Subcutaneous adipose tissue (tissue), 4 donors: Measurements from ENCODE around the gene FBLN7. TPM values are rescaled to one million over a fixed set of nuclear protein-coding genes. Genes with fewer than 3 reads are reported as not detected.

ENCODE experiments used
- total RNA-seq, 4 donors: library from RNA; depleted of rRNA; stranded (reverse); fragments of >200 nt; gene quantifications; one replicate each; pipeline ENCODE4 v1.1.0, GENCODE V29; 2016
- TF ChIP-seq, protein P1 (sequence below): fragments of 450-650 bp; IDR thresholded peaks from one replicate; pipeline ENCODE4 v1.5.1; 2016; ENCODE audit warnings: low read depth, mild to moderate bottlenecking, control low read depth, antibody characterized with exemption, moderate library complexity

The FBLN7 gene
- total RNA-seq, 4 donors from 2014 or later = 1.3 to 13.0 (median 4.7) TPM

DNA sequence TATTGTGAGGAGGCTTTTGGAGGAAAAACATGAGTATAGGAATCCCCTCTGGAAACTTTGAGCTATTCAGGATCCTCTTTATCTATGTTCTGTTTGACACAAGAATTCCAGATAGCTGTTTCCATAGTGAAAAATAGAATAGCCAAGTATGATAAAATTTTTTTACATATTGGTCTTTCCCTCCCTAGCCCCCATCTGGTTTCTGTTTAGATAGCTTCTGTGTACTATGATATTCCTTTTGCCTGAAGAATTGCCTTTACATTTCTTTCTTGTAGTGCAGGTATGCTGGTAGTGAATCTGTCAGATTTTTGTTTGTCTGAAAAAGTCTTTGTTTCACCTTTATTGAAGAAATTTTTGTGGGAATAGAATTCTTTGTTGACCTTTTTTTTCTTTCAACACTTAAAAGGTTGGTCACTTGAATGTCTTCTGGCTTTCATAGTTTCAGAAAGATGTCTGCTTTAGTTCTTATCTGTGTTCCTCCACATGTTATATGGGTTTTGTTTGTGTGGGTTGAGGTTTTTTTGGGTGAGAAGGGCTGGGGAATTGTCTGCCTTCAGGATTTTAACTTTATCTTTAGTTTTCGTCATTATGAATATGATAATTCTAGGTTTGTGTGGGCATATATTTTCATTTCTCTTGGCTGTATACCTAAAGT lies 29.9 kb upstream of the FBLN7 start:
- TF ChIP-seq, protein P1, sequence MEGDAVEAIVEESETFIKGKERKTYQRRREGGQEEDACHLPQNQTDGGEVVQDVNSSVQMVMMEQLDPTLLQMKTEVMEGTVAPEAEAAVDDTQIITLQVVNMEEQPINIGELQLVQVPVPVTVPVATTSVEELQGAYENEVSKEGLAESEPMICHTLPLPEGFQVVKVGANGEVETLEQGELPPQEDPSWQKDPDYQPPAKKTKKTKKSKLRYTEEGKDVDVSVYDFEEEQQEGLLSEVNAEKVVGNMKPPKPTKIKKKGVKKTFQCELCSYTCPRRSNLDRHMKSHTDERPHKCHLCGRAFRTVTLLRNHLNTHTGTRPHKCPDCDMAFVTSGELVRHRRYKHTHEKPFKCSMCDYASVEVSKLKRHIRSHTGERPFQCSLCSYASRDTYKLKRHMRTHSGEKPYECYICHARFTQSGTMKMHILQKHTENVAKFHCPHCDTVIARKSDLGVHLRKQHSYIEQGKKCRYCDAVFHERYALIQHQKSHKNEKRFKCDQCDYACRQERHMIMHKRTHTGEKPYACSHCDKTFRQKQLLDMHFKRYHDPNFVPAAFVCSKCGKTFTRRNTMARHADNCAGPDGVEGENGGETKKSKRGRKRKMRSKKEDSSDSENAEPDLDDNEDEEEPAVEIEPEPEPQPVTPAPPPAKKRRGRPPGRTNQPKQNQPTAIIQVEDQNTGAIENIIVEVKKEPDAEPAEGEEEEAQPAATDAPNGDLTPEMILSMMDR = no peak

DNA sequence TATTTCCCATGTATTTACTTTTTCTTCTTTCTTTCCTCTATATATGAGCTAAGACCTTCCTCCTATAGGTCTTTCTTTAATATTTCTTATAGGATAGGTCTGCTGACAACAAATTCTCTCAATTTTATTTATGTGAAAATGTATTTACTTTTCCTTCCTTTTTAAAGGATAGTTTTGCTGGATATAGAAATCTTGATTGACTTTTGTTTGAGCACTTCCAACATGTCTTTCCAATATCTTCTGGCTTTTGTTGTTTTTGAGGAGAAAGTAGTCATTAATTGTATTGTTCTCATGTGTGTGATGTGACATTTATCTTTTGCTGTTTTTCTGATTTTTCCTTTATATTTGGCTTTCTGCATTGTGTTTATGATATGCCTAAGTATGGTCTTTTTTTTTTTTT lies 28.9 kb upstream of the FBLN7 start:
- TF ChIP-seq, protein P1 = no peak

DNA sequence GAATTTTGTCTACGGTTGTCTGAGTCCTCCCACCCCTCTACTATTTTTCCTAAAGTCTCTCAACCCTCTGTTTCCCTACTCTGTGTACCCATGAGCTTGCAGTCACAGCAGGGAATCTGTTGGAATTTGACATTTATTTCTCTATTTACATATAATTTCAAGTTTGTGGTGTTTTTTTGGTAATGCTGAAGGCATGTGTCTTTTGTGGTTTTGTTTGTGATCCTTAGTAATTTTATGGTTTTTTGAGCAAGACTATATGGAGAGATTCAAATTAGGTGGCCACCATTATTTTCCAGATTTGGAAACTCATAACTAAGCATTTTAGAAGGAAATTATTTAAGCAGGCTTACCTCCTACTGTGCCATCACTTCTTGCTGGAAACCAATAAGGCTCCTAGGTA lies 27.2 kb upstream of the FBLN7 start:
- TF ChIP-seq, protein P1 = no peak

DNA sequence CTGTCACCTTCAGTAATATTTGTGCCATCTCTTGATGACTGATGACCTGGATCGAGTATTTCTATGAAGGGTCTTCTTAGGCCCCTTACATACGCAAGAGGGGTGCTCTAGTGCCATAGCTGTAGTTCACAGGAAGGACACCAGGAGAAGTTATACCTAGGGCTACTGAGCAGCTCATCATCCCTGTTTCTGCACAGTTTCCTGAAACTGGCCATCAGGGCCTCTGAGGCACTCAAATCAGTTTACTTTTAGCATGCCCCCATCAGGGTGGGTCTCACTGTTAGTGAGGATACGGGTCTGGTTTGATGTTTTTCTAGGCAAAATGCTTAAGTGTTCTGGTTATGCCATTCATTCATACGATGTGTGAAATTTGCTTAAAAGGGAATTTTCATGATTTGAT lies 20.0 kb upstream of the FBLN7 start:
- TF ChIP-seq, protein P1 = no peak

DNA sequence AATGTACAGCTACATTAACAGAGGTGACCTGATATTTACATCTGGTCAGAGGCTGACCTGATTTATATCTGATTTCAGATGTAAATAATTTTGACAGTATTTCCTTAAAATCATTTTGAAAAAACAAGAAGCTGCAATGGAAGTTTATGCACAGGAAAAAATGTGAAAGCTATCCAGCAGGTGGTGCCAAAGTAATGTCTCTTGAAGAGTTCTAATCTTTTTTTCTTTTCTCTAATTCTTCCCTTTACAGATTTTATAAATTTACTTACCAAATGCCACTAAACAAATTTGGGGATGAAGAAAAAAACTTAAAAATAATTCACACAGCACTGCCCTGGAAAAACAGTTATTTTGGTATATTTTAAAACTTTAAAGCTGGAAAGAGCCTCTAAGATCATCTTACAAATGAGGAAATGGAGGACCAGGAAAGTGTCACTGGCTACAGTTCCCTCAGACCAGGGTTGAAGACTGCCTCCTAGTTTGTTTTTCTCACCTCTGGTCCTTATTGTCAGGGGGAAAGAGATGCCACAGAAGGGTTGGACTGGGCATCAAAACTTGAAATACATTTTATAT lies 16.4 kb upstream of the FBLN7 start:
- TF ChIP-seq, protein P1 = no peak

DNA sequence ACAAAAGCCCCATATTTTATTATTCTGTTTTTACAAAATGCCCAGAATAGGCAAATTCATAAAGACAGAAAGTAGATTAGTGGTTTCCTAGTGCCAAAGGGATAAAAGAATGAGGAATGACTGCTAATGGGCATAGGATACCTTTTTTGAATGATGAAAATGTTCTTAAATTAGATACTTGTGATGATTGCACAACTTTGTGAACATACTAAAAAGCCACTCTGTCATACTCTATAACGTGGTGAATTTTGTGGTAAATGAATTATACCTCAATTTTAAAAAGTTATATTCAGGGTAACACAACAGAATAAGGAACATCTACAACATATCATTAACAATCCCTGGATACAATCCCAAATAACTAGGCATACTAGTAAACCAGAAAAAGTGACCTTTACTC lies 9.1 kb upstream of the FBLN7 start:
- TF ChIP-seq, protein P1 = no peak

DNA sequence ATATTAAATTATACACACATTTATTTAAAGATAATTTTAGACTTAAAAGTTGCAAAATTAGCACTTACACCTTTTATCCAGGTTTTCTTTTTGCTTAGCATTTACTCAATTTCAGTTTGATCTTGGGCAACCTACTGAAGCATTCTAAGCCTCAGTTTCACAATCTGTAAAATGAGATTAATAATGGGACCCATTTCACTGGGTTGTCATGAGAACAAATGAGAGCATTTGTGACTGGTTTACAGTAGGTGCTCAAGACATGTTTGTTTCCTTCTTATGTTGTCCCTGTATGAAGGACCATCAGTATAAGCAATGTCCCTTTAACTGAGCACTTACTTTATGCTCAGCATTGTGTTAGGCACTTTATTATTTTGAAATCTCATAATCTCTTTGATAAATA lies 4.8 kb upstream of the FBLN7 start:
- TF ChIP-seq, protein P1 = no peak
